Measurements from ENCODE around the gene LCE2C. TPM values are rescaled to one million over a fixed set of nuclear protein-coding genes. Genes with fewer than 3 reads are reported as not detected.
"Not testable (repeated sequence)": the region's sequence is repeated elsewhere in the genome, so short reads cannot be mapped to it uniquely, and the experiment has no call there.

The LCE2C gene
- not detected in 2 replicates for total RNA-seq

GRCh38 chr1:152674983-152675382 is at the start of gene LCE2C:
TSS of gene LCE2C (plus strand) at chr1:152675279. CDS start at chr1:152676016, 737 bp downstream.
- not testable (repeated sequence) for DNase-seq (ENCODE audit: low read depth)

GRCh38 chr1:152626744-152627143 is 48.3 kb upstream of the LCE2C start:
- no peak for DNase-seq (ENCODE audit: low read depth)
- no peak overlapping the region for H3K4me3 ChIP-seq (ENCODE audit: low read depth, low read length)
- TF ChIP-seq CTCF (IDR thresholded peaks at IDR 0.05; ENCODE audit: insufficient read depth, low read depth, low read length) = no peak

More at GRCh38 chr1:152674983-152675382, at the start of gene LCE2C:
- not testable (repeated sequence) for H3K4me3 ChIP-seq (ENCODE audit: low read depth, low read length)

- DNase-seq (ENCODE audit: low read depth) = no peak
- H3K4me3 ChIP-seq (ENCODE audit: low read depth, low read length) = no peak overlapping the region
- TF ChIP-seq CTCF (IDR thresholded peaks at IDR 0.05; ENCODE audit: insufficient read depth, low read depth, low read length) = no peak
Measured at GRCh38 chr1:152630596-152630995, 44.5 kb upstream of the LCE2C start.

GRCh38 chr1:152640351-152640750 is 34.7 kb upstream of the LCE2C start:
- DNase-seq (ENCODE audit: low read depth) = no peak
- no peak for TF ChIP-seq CTCF (IDR thresholded peaks at IDR 0.05; ENCODE audit: insufficient read depth, low read depth, low read length)

GRCh38 chr1:152643945-152644344 is 31.1 kb upstream of the LCE2C start:
- DNase-seq (ENCODE audit: low read depth) = no peak
- no peak for TF ChIP-seq CTCF (IDR thresholded peaks at IDR 0.05; ENCODE audit: insufficient read depth, low read depth, low read length)
- H3K4me3 ChIP-seq (ENCODE audit: low read depth, low read length) = no peak overlapping the region

More at GRCh38 chr1:152640351-152640750, 34.7 kb upstream of the LCE2C start:
- no peak overlapping the region for H3K4me3 ChIP-seq (ENCODE audit: low read depth, low read length)

GRCh38 chr1:152645146-152645545 is 29.9 kb upstream of the LCE2C start:
- no peak for TF ChIP-seq CTCF (IDR thresholded peaks at IDR 0.05; ENCODE audit: insufficient read depth, low read depth, low read length)
- no peak overlapping the region for H3K4me3 ChIP-seq (ENCODE audit: low read depth, low read length)
- DNase-seq (ENCODE audit: low read depth) = no peak

- TF ChIP-seq CTCF (IDR thresholded peaks at IDR 0.05; ENCODE audit: insufficient read depth, low read depth, low read length) = no peak
- DNase-seq (ENCODE audit: low read depth) = no peak
- H3K4me3 ChIP-seq (ENCODE audit: low read depth, low read length) = no peak overlapping the region
Measured at GRCh38 chr1:152646656-152647055, 28.4 kb upstream of the LCE2C start.

Measured in fibroblast of villous mesenchyme (primary cell).